ENCODE results near the gene RRM1. TPM values are rescaled to one million over a fixed set of nuclear protein-coding genes. Genes with fewer than 3 reads are reported as not detected.

RRM1 gene
- total and polyA plus RNA-seq, 2 of the 13 experiments (the other 11 are each of a cell fraction or from before 2014, with no cell fraction given): 17.3 to 108 TPM

GRCh38 chr11:4094348-4095291 lies at the start of gene RRM1 (continued):
- TF ChIP-seq, protein P1, sequence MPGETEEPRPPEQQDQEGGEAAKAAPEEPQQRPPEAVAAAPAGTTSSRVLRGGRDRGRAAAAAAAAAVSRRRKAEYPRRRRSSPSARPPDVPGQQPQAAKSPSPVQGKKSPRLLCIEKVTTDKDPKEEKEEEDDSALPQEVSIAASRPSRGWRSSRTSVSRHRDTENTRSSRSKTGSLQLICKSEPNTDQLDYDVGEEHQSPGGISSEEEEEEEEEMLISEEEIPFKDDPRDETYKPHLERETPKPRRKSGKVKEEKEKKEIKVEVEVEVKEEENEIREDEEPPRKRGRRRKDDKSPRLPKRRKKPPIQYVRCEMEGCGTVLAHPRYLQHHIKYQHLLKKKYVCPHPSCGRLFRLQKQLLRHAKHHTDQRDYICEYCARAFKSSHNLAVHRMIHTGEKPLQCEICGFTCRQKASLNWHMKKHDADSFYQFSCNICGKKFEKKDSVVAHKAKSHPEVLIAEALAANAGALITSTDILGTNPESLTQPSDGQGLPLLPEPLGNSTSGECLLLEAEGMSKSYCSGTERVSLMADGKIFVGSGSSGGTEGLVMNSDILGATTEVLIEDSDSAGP (CRISPR knock-in tag; IDR thresholded peaks at IDR 0.05; ENCODE audit: borderline replicate concordance): peak; percentile 92
- TF ChIP-seq PHF5A (CRISPR knock-in tag; IDR thresholded peaks at IDR 0.05; ENCODE audit: low read depth, unreplicated experiment): peak; percentile 53
- peak; percentile 100 for TF ChIP-seq YY1 (IDR thresholded peaks at IDR 0.05; ENCODE audit: insufficient read depth, insufficient replicate concordance, low read depth, low read length)
- TF ChIP-seq ZNF878 (CRISPR knock-in tag; IDR thresholded peaks at IDR 0.05): peak; percentile 79; the same call in 1 of the 2 replicates
- no peak for TF ChIP-seq GZF1 (CRISPR knock-in tag; IDR thresholded peaks at IDR 0.05)
- peak; percentile 99 for TF ChIP-seq SAP130 (CRISPR knock-in tag; IDR thresholded peaks at IDR 0.05; ENCODE audit: low read depth)
- peak; percentile 77; the same call in 1 of the 2 replicates for TF ChIP-seq ZBED4 (CRISPR knock-in tag; IDR thresholded peaks at IDR 0.05; ENCODE audit: borderline replicate concordance)
- no peak for TF ChIP-seq PLSCR1 (CRISPR knock-in tag; IDR thresholded peaks at IDR 0.05; ENCODE audit: borderline replicate concordance)
- TF ChIP-seq HMGXB3 (CRISPR knock-in tag; IDR thresholded peaks at IDR 0.05; ENCODE audit: borderline replicate concordance): peak; percentile 96
- TF ChIP-seq, protein P2, sequence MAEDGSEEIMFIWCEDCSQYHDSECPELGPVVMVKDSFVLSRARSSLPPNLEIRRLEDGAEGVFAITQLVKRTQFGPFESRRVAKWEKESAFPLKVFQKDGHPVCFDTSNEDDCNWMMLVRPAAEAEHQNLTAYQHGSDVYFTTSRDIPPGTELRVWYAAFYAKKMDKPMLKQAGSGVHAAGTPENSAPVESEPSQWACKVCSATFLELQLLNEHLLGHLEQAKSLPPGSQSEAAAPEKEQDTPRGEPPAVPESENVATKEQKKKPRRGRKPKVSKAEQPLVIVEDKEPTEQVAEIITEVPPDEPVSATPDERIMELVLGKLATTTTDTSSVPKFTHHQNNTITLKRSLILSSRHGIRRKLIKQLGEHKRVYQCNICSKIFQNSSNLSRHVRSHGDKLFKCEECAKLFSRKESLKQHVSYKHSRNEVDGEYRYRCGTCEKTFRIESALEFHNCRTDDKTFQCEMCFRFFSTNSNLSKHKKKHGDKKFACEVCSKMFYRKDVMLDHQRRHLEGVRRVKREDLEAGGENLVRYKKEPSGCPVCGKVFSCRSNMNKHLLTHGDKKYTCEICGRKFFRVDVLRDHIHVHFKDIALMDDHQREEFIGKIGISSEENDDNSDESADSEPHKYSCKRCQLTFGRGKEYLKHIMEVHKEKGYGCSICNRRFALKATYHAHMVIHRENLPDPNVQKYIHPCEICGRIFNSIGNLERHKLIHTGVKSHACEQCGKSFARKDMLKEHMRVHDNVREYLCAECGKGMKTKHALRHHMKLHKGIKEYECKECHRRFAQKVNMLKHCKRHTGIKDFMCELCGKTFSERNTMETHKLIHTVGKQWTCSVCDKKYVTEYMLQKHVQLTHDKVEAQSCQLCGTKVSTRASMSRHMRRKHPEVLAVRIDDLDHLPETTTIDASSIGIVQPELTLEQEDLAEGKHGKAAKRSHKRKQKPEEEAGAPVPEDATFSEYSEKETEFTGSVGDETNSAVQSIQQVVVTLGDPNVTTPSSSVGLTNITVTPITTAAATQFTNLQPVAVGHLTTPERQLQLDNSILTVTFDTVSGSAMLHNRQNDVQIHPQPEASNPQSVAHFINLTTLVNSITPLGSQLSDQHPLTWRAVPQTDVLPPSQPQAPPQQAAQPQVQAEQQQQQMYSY (CRISPR knock-in tag; IDR thresholded peaks at IDR 0.05): no peak
- TF ChIP-seq SMARCE1 (IDR thresholded peaks at IDR 0.05; ENCODE audit: borderline replicate concordance): no peak
- no peak for TF ChIP-seq ZBTB20 (CRISPR knock-in tag; IDR thresholded peaks at IDR 0.05; ENCODE audit: borderline replicate concordance, low read depth)

Measured in HepG2 (cell line).